A549 treated with CpdA at 1 μM for 4 hours (cell line): Measurements from ENCODE around the gene DPYSL4. TPM values are rescaled to one million over a fixed set of nuclear protein-coding genes. Genes with fewer than 3 reads are reported as not detected.

Experiments used
- total RNA-seq: library from RNA; stranded (reverse); fragments of 200-300 nt; extraction: Qiagen RNA extraction; gene quantifications from 5 replicates; pipeline ENCODE4 v1.2.3, GENCODE V29; 2022; ENCODE audit warnings: low read depth

Gene DPYSL4
- total RNA-seq = 14.3 to 20.5 TPM (median 19.1 TPM) in 5 replicates

DNA sequence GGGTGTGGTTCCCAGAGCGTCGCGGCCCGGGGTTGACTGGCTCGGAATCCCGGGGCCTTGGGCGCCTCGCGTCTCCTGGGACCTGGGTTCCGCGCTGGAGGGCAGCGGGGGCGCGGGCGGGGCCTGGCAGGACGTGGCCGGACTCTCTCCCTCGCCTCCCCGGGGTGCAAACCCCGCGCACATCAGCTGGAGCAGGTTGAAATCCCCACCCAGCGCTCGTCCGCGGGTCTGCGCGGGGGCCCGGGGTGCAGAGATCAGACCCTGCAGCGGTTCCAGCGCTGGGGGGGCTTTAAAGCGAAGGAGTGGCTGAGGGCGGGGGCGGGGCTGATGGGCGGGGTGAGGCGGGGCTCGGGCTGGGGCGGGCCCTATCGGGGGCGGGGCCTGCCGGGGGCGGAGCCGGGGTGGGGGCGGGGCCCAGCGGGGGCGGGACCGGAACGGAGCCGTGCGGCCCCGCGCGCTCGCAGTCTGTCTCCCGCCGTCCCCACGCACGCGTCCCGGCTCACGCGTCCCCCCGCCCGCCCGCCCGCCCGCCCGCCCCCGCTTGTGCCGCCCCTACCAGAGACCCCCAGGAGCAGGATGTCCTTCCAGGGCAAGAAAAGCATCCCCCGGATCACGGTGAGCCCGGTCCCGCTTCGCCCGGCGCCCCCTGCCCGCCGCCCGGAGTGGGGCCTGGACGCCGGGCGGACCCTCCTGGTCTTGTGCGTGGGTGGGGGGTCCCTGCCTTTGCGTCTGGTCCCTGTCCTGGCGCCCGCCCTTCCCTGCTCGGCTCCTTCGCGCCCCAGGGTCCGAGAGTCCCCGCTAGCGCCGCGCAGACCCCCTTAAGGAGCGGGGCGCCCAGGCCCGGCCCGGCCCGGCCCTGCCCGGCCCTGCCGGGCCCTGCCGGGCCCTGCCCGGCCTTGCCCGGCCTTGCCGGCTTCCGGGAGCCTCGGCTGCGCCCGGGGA lies at the start of gene DPYSL4:
Gene DPYSL4, plus strand, starts transcription at position 461 of the 942 bp plus-strand sequence. Its CDS starts 116 bp downstream, at position 577.

Other genes starting within 250 kb of the DPYSL4 start
- 41.0 to 44.6 TPM (median 43.0 TPM) in 5 replicates for gene BNIP3, start 205.0 kb upstream of the DPYSL4 start, total RNA-seq
- 1.8 to 2.1 TPM (median 1.9 TPM) in 5 replicates for gene JAKMIP3, start 121.0 kb upstream of the DPYSL4 start, total RNA-seq
- gene STK32C, start 121.0 kb downstream of the DPYSL4 start, total RNA-seq = 34.8 to 50.9 TPM (median 48.3 TPM) in 5 replicates
- gene LRRC27, start 145.2 kb downstream of the DPYSL4 start, total RNA-seq = 5.4 to 6.4 TPM (median 5.6 TPM) in 5 replicates
- gene PWWP2B, start 210.3 kb downstream of the DPYSL4 start, total RNA-seq = 10.2 to 16.8 TPM (median 16.5 TPM) in 5 replicates